ENCODE results near the gene TRAPPC3. TPM values are rescaled to one million over a fixed set of nuclear protein-coding genes. Genes with fewer than 3 reads are reported as not detected.

TRAPPC3 gene
- total RNA-seq, 1 experiment from 2014 or later, result 64.6 TPM

GRCh38 chr1:36112823-36113222, 36.5 kb downstream of the TRAPPC3 start:
- DNase-seq (ENCODE audit: low read depth, low spot score) (no peak), ATAC-seq (no peak)
- ChIA-PET POLR2A (no interaction called here), CTCF (no interaction called here), RAD21 (ENCODE audit: low non-redundant PET in 1 of 2, low total read pairs in 2 of 2, uncharacterized antibody in 2 of 2, unreplicated experiment in 2 of 2) (no interaction called here)
- TF ChIP-seq JUND (IDR thresholded peaks at IDR 0.05), result no peak
- no peak for TF ChIP-seq EZH2phosphoT487 (IDR thresholded peaks at IDR 0.05; ENCODE audit: borderline replicate concordance)
- TF ChIP-seq EZH2 (IDR thresholded peaks at IDR 0.05), result no peak
- 0 out of 6 replicates have a peak, but pooled peaks of 1 of the 3 experiments have one; percentile 16 for TF ChIP-seq CTCF (IDR thresholded peaks at IDR 0.05 in 2 of 3, conservative IDR thresholded peaks at IDR 0.05 in 1 of 3; ENCODE audit: borderline replicate concordance in 1 of 3, insufficient read depth in 1 of 3, low read depth in 2 of 3, low read length in 2 of 3)
- Histone ChIP-seq H3K9me3 (ENCODE audit: control insufficient read depth in 1 of 2, insufficient read depth in 1 of 2, low read depth in 1 of 2, low read length in 2 of 2) (no peaks in the 10 kb centered on the region), H3K79me2 (ENCODE audit: insufficient read depth, low read length) (no peaks in the 10 kb centered on the region), H3K27me3 (ENCODE audit: insufficient read depth, low read length) (no peaks in the 10 kb centered on the region), H3K4me2 (ENCODE audit: low read length) (no peak overlapping the region), H3K27ac (ENCODE audit: low read depth, low read length) (no peak overlapping the region), H2AFZ (ENCODE audit: low read depth, low read length, poor library complexity, severe bottlenecking) (no peak overlapping the region), H3K9ac (ENCODE audit: low read length) (no peak overlapping the region), H4K20me1 (ENCODE audit: insufficient read depth) (no peaks in the 10 kb centered on the region), H3K9me2 (ENCODE audit: insufficient read depth) (no peaks in the 10 kb centered on the region), H3K4me3 (replicated peaks in 1 of 2; ENCODE audit: low read depth in 1 of 2, low read length in 2 of 2) (no peak overlapping the region), H3K36me3 (ENCODE audit: control insufficient read depth in 1 of 2, insufficient read depth in 2 of 2, low read length in 2 of 2) (no peaks in the 10 kb centered on the region), H3K4me1 (ENCODE audit: control insufficient read depth in 1 of 2, insufficient read depth in 2 of 2, low read length in 2 of 2) (peaks cover 2 to 9% of the 10 kb centered on the region in 2 experiments; a peak in 3 of 4 replicates)
- no TSS peak for BruUV-seq (replicated peaks)
- intact Hi-C loops (cut with micrococcal nuclease), result no loop called here

- no peak for TF ChIP-seq ZFX (IDR thresholded peaks at IDR 0.05)
- no peaks in the 10 kb centered on the region for H4K20me1 ChIP-seq (ENCODE audit: insufficient read depth)
- no TSS peak for BruUV-seq (replicated peaks)
- no peak overlapping the region for H3K4me3 ChIP-seq (replicated peaks in 1 of 2; ENCODE audit: low read depth in 1 of 2, low read length in 2 of 2)
- POLR2A ChIA-PET, result no interaction called here
- no peaks in the 10 kb centered on the region for H3K27me3 ChIP-seq (ENCODE audit: insufficient read depth, low read length)
- H3K27ac ChIP-seq (ENCODE audit: low read depth, low read length), result no peak overlapping the region
- H3K79me2 ChIP-seq (ENCODE audit: insufficient read depth, low read length), result no peaks in the 10 kb centered on the region
- no peak overlapping the region for H3K9ac ChIP-seq (ENCODE audit: low read length)
- CTCF ChIA-PET, result no interaction called here
- no peak overlapping the region for H2AFZ ChIP-seq (ENCODE audit: low read depth, low read length, poor library complexity, severe bottlenecking)
- H3K36me3 ChIP-seq (ENCODE audit: control insufficient read depth in 1 of 2, insufficient read depth in 2 of 2, low read length in 2 of 2), result no peaks in the 10 kb centered on the region
- H3K9me2 ChIP-seq (ENCODE audit: insufficient read depth), result no peaks in the 10 kb centered on the region
- H3K9me3 ChIP-seq (ENCODE audit: control insufficient read depth in 1 of 2, insufficient read depth in 1 of 2, low read depth in 1 of 2, low read length in 2 of 2), result no peaks in the 10 kb centered on the region
- peaks cover 2 to 9% of the 10 kb centered on the region in 2 experiments; a peak in 3 of 4 replicates for H3K4me1 ChIP-seq (ENCODE audit: control insufficient read depth in 1 of 2, insufficient read depth in 2 of 2, low read length in 2 of 2)
- RAD21 ChIA-PET (ENCODE audit: low non-redundant PET in 1 of 2, low total read pairs in 2 of 2, uncharacterized antibody in 2 of 2, unreplicated experiment in 2 of 2), result no interaction called here
- DNase-seq (ENCODE audit: low read depth, low spot score) (no peak), ATAC-seq (no peak)
- H3K4me2 ChIP-seq (ENCODE audit: low read length), result no peak overlapping the region
- intact Hi-C loops (cut with micrococcal nuclease), result no loop called here
Observed at GRCh38 chr1:36111151-36111550, 38.1 kb downstream of the TRAPPC3 start.
